Glutamatergic neuron (in vitro differentiated cells): ENCODE measurements around the gene TNFRSF8. TPM values are rescaled to one million over a fixed set of nuclear protein-coding genes. Genes with fewer than 3 reads are reported as not detected.

ENCODE experiments used
- DNase-seq: peaks from one replicate; pipeline ENCODE4 v3.0.0; 2022
- H3K27ac Mint-ChIP-seq: one replicate; pipeline ENCODE4 v1.8.0; 2020; ENCODE audit warnings: mild to moderate bottlenecking, mixed read lengths, inconsistent platforms; ENCODE audit not compliant: unreplicated experiment
- H3K27me3 Mint-ChIP-seq: one replicate; pipeline ENCODE4 v1.8.0; 2020; ENCODE audit warnings: mild to moderate bottlenecking, moderate library complexity, mixed read lengths, inconsistent platforms; ENCODE audit not compliant: unreplicated experiment
- H3K36me3 Mint-ChIP-seq: one replicate; pipeline ENCODE4 v1.8.0; 2020; ENCODE audit warnings: mild to moderate bottlenecking, mixed read lengths, inconsistent platforms; ENCODE audit not compliant: unreplicated experiment
- H3K4me1 Mint-ChIP-seq: one replicate; pipeline ENCODE4 v1.8.0; 2020; ENCODE audit warnings: mild to moderate bottlenecking, low read depth, mixed read lengths, inconsistent platforms; ENCODE audit not compliant: unreplicated experiment
- H3K4me3 Mint-ChIP-seq: one replicate; pipeline ENCODE4 v1.8.0; 2020; ENCODE audit warnings: mild to moderate bottlenecking, mixed read lengths, inconsistent platforms; ENCODE audit not compliant: unreplicated experiment
- H3K9me3 Mint-ChIP-seq: one replicate; pipeline ENCODE4 v1.8.0; 2020; ENCODE audit warnings: mild to moderate bottlenecking, moderate library complexity, mixed read lengths, inconsistent platforms; ENCODE audit not compliant: unreplicated experiment
- CTCF ChIP-seq: fragments of 200-600 bp; sonication (generic); IDR thresholded peaks from one replicate; pipeline ENCODE4 v1.5.0; 2021; ENCODE audit not compliant: partially characterized antibody, unreplicated experiment
- total RNA-seq: library from RNA; stranded (reverse); fragmentation: NEBNext Ultra II Directional; extraction: Animal tissue kit (Norgen Biotek cat#: 25700); gene quantifications from one replicate; pipeline ENCODE4 v1.2.1, GENCODE V29; 2021; ENCODE audit not compliant: unreplicated experiment

Gene TNFRSF8
- total RNA-seq, 1 donor from 2014 or later = not detected

- peaks cover 6% of the 10 kb centered on the region for H3K27me3 Mint-ChIP-seq
- peaks cover 19% of the 10 kb centered on the region for H3K36me3 Mint-ChIP-seq
- no peak overlapping the region for H3K4me3 Mint-ChIP-seq
- no peaks in the 10 kb centered on the region for H3K4me1 Mint-ChIP-seq
- DNase-seq = no peak
- no peak for TF ChIP-seq CTCF
- H3K27ac Mint-ChIP-seq = no peak overlapping the region
- peaks cover 5% of the 10 kb centered on the region for H3K9me3 Mint-ChIP-seq
Observed at GRCh38 chr1:12080156-12080555, 17.1 kb downstream of the TNFRSF8 start.

- no peaks in the 10 kb centered on the region for H3K4me1 Mint-ChIP-seq
Observed at GRCh38 chr1:12080773-12081556, 17.9 kb downstream of the TNFRSF8 start.

GRCh38 chr1:12081648-12082396 lies 18.7 kb downstream of the TNFRSF8 start:
- Mint-ChIP-seq H3K27me3 (peaks cover 2% of the 10 kb centered on the region), H3K4me1 (no peaks in the 10 kb centered on the region), H3K9me3 (peaks cover 3% of the 10 kb centered on the region), H3K36me3 (peaks cover 22% of the 10 kb centered on the region), H3K4me3 (no peak overlapping the region), H3K27ac (no peak overlapping the region)
- no peak for TF ChIP-seq CTCF
- no peak for DNase-seq

More at GRCh38 chr1:12080773-12081556, 17.9 kb downstream of the TNFRSF8 start:
- Mint-ChIP-seq H3K27ac (no peak overlapping the region), H3K27me3 (peaks cover 6% of the 10 kb centered on the region), H3K9me3 (peaks cover 3% of the 10 kb centered on the region), H3K4me3 (no peak overlapping the region), H3K36me3 (peaks cover 19% of the 10 kb centered on the region)
- no peak for DNase-seq
- TF ChIP-seq CTCF = no peak

- no peak for TF ChIP-seq CTCF
- Mint-ChIP-seq H3K4me3 (no peak overlapping the region), H3K27ac (no peak overlapping the region), H3K9me3 (peaks cover 3% of the 10 kb centered on the region), H3K36me3 (peaks cover 13% of the 10 kb centered on the region), H3K27me3 (peaks cover 2% of the 10 kb centered on the region), H3K4me1 (no peaks in the 10 kb centered on the region)
- no peak for DNase-seq
Observed at GRCh38 chr1:12082988-12083387, 19.9 kb downstream of the TNFRSF8 start.

- no peak for TF ChIP-seq CTCF
- Mint-ChIP-seq H3K36me3 (peaks cover 12% of the 10 kb centered on the region), H3K4me1 (no peaks in the 10 kb centered on the region), H3K9me3 (peaks cover 5% of the 10 kb centered on the region), H3K4me3 (no peak overlapping the region), H3K27ac (no peak overlapping the region), H3K27me3 (peaks cover 2% of the 10 kb centered on the region)
- DNase-seq = no peak
Observed at GRCh38 chr1:12083766-12084165, 20.7 kb downstream of the TNFRSF8 start.
